OCI-LY7 (cell line): ENCODE data around the gene SYTL2. TPM values are rescaled to one million over a fixed set of nuclear protein-coding genes. Genes with fewer than 3 reads are reported as not detected.

ENCODE experiments used
- BruUV-seq: library from RNA; stranded (reverse); fragments of 400-500 nt; replicated peaks from 2 replicates; lab custom pipeline; 2021; lab: Mats Ljungman, UMichigan
- CTCF ChIA-PET: fragments of 300-600 bp; sonication (Branson Sonifier 250); formaldehyde crosslinking; loops from one replicate; lab custom pipeline; 2022; ENCODE audit warnings: antibody characterized with exemption; ENCODE audit not compliant: unreplicated experiment; lab: Charles Lee
- POLR2A ChIA-PET: fragments of 300-600 bp; sonication (Branson Sonifier 250); formaldehyde crosslinking; loops from one replicate; lab custom pipeline; 2022; ENCODE audit warnings: antibody characterized with exemption; lab: Charles Lee
- DNase-seq: peaks from one replicate; pipeline ENCODE4 v3.0.0-alpha.2; 2015; ENCODE audit warnings: low spot score
- H2AFZ ChIP-seq: fragments of 200-600 bp; sonication (generic), shearing (Covaris generic); 2 replicates; pipeline ENCODE4 v1.6.1; 2014; ENCODE audit warnings: mild to moderate bottlenecking, antibody characterized with exemption, low read length, moderate library complexity
- H3K27ac ChIP-seq: fragments of 200-600 bp; sonication (generic); 2 replicates; pipeline ENCODE4 v1.5.1; 2014; ENCODE audit warnings: mixed run types, low read depth, mild to moderate bottlenecking, moderate library complexity, low read length, inconsistent platforms; ENCODE audit not compliant: poor library complexity, severe bottlenecking
- H3K36me3 ChIP-seq: fragments of 200-600 bp; sonication (generic); 2 replicates; pipeline ENCODE4 v1.6.1; 2014; ENCODE audit warnings: mild to moderate bottlenecking, antibody characterized with exemption, low read length, moderate library complexity, mixed read lengths; ENCODE audit not compliant: insufficient read depth
- H3K4me1 ChIP-seq: fragments of 200-600 bp; sonication (generic); 2 replicates; pipeline ENCODE4 v1.5.1; 2014; ENCODE audit warnings: mild to moderate bottlenecking, low read length; ENCODE audit not compliant: insufficient read depth, poor library complexity, severe bottlenecking
- H3K4me2 ChIP-seq: fragments of 200-600 bp; sonication (generic); 2 replicates; pipeline ENCODE4 v1.6.1; 2014; ENCODE audit warnings: mild to moderate bottlenecking, low read length
- H3K4me3 ChIP-seq: fragments of 200-600 bp; sonication (generic); 2 replicates; pipeline ENCODE4 v1.5.1; 2014; ENCODE audit warnings: mild to moderate bottlenecking, low read depth, low read length; ENCODE audit not compliant: poor library complexity, severe bottlenecking
- H3K79me2 ChIP-seq: fragments of 200-600 bp; sonication (generic); 2 replicates; pipeline ENCODE4 v1.6.1; 2016; ENCODE audit warnings: low read depth, mild to moderate bottlenecking, low read length, moderate library complexity, mixed read lengths; ENCODE audit not compliant: insufficient read depth
- H3K9me2 ChIP-seq: fragments of 200-600 bp; sonication (generic); 2 replicates; pipeline ENCODE4 v1.6.1; 2016; ENCODE audit warnings: mild to moderate bottlenecking, low read length, mixed read lengths; ENCODE audit not compliant: insufficient read depth
- H3K9me3 ChIP-seq: fragments of 200-600 bp; sonication (generic); 2 replicates; pipeline ENCODE4 v1.6.1; 2014; ENCODE audit warnings: mild to moderate bottlenecking, mixed run types, low read length, mixed read lengths
- H4K20me1 ChIP-seq: fragments of 200-600 bp; sonication (generic); 2 replicates; pipeline ENCODE4 v1.6.1; 2014; ENCODE audit warnings: mild to moderate bottlenecking, antibody characterized with exemption, low read length, moderate library complexity, mixed read lengths; ENCODE audit not compliant: insufficient read depth
- CTCF ChIP-seq: fragments of 200-600 bp; sonication (generic); conservative IDR thresholded peaks from 2 replicates; pipeline ENCODE4 v1.5.1; 2014; ENCODE audit warnings: mild to moderate bottlenecking, antibody characterized with exemption, low read length, moderate library complexity, mixed read lengths
- EZH2phosphoT487 ChIP-seq: fragments of 200-600 bp; sonication (generic); IDR thresholded peaks from 2 replicates; pipeline ENCODE4 v1.6.1; 2018; ENCODE audit warnings: low read depth, borderline replicate concordance, mild to moderate bottlenecking, mixed run types, antibody characterized with exemption, low read length, moderate library complexity, mixed read lengths
- intact Hi-C: fragments of 100-400 bp; cut with micrococcal nuclease; formaldehyde crosslinking; loops from one replicate; pipeline ENCODE4 v1.10.0; 2022; ENCODE audit not compliant: unreplicated experiment
- total RNA-seq, 2 experiments: library from RNA; depleted of rRNA in 1 of 2; stranded (reverse); fragments of >200 nt in 1 of 2; shearing (Covaris generic) in 1 of 2; gene quantifications; 2 replicates each; pipeline ENCODE4 v1.2.3, GENCODE V29; 2014 to 2022

The SYTL2 gene
- total RNA-seq, 2 experiments from 2014 or later, result 2.6 to 5.1 TPM

- no peak overlapping the region for H3K4me3 ChIP-seq
- DNase-seq, result no peak
Observed at GRCh38 chr11:85752201-85752889, 58.6 kb downstream of the SYTL2 start.

GRCh38 chr11:85751724-85752123 is 59.2 kb downstream of the SYTL2 start:
- no TSS peak for BruUV-seq
- no peak for DNase-seq
- Histone ChIP-seq H4K20me1 (no peaks in the 10 kb centered on the region), H3K27ac (no peak overlapping the region), H3K4me2 (no peak overlapping the region), H2AFZ (no peak overlapping the region), H3K36me3 (no peaks in the 10 kb centered on the region), H3K9me2 (no peaks in the 10 kb centered on the region), H3K9me3 (no peaks in the 10 kb centered on the region), H3K4me3 (no peak overlapping the region), H3K79me2 (no peaks in the 10 kb centered on the region), H3K4me1 (peaks cover 5% of the 10 kb centered on the region)
- ChIA-PET CTCF (no interaction called here), POLR2A (interaction anchor here (0.7 kb wide), 1 partner anchor 9 kb away, joined by 3 read pairs; no protein-coding TSS in a partner anchor)
- TF ChIP-seq CTCF, result no peak
- intact Hi-C loops, result no loop called here

More at GRCh38 chr11:85752201-85752889, 58.6 kb downstream of the SYTL2 start:
- no TSS peak for BruUV-seq
- POLR2A ChIA-PET, result interaction anchor here (0.7 kb wide), 1 partner anchor 10 kb away, joined by 3 read pairs; no protein-coding TSS in a partner anchor
- no peaks in the 10 kb centered on the region for H4K20me1 ChIP-seq
- intact Hi-C loops, result no loop called here
- no peak overlapping the region for H3K27ac ChIP-seq
- peaks cover 5% of the 10 kb centered on the region for H3K4me1 ChIP-seq
- no peaks in the 10 kb centered on the region for H3K9me3 ChIP-seq
- H3K79me2 ChIP-seq, result no peaks in the 10 kb centered on the region
- TF ChIP-seq EZH2phosphoT487, result no peak
- no peak for TF ChIP-seq CTCF
- CTCF ChIA-PET, result no interaction called here
- no peaks in the 10 kb centered on the region for H3K36me3 ChIP-seq
- no peak overlapping the region for H3K4me2 ChIP-seq
- no peaks in the 10 kb centered on the region for H3K9me2 ChIP-seq
- H2AFZ ChIP-seq, result no peak overlapping the region

- peaks cover 5% of the 10 kb centered on the region for H3K4me1 ChIP-seq
- ChIA-PET POLR2A (no interaction called here), CTCF (no interaction called here)
- intact Hi-C loops, result no loop called here
- no peak for DNase-seq
- no peaks in the 10 kb centered on the region for H3K79me2 ChIP-seq
- no peaks in the 10 kb centered on the region for H4K20me1 ChIP-seq
- H3K9me2 ChIP-seq, result no peaks in the 10 kb centered on the region
- H3K27ac ChIP-seq, result no peak overlapping the region
- TF ChIP-seq CTCF (no peak), EZH2phosphoT487 (no peak)
- H3K9me3 ChIP-seq, result no peaks in the 10 kb centered on the region
- H2AFZ ChIP-seq, result no peak overlapping the region
- no peak overlapping the region for H3K4me2 ChIP-seq
- H3K4me3 ChIP-seq, result no peak overlapping the region
- no peaks in the 10 kb centered on the region for H3K36me3 ChIP-seq
- no TSS peak for BruUV-seq
Observed at GRCh38 chr11:85750646-85751045, 60.3 kb downstream of the SYTL2 start.
